GM19455 (cell line): Measurements from ENCODE around the gene ITGB2.

Experiments
- ATAC-seq: cut with Tn5 transposase; IDR thresholded peaks from one replicate; pipeline ENCODE4 v1.9.1; 2021; ENCODE audit not compliant: unreplicated experiment

The ITGB2 gene

DNA sequence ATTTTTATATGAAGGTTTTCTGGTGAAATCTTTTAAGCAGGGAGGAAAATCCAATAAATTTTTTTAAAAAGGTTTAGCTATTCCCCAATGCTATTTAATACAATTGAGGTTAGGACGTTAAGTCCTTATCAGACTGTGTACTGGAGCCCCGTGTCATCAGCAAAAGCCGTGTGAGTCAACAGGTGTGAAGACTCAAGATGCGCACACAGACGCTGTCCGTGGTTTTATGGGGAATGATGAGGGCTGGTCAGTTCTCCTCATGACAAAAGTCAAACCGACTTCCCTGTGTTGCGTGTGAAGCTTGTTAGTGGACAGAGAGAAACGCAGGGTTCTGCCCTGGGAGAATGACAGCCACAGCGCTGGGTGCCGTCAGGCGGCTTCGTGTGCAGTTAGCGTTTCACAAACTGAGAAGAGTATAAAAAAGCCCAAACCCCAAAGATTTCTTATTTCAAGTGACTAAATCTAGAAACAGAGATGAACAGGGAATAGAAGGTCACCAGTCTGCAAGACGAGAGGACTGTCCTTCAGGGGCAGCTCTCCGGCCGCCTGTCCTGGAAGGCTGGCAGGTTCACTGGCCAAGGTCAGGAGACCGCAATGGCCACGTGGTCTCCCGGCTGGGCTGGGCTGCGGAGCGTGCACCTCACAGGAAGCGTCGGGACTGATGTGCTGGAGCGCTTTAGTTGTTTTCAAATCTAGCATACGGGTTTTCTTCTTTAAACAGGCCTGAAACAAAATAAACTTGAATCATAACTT lies 69.6 kb downstream of the ITGB2 start:
- ATAC-seq: no peak

- no peak for ATAC-seq
These were observed 70.4 kb downstream of the ITGB2 start for GRCh38 chr21:44850208-44850800.

DNA sequence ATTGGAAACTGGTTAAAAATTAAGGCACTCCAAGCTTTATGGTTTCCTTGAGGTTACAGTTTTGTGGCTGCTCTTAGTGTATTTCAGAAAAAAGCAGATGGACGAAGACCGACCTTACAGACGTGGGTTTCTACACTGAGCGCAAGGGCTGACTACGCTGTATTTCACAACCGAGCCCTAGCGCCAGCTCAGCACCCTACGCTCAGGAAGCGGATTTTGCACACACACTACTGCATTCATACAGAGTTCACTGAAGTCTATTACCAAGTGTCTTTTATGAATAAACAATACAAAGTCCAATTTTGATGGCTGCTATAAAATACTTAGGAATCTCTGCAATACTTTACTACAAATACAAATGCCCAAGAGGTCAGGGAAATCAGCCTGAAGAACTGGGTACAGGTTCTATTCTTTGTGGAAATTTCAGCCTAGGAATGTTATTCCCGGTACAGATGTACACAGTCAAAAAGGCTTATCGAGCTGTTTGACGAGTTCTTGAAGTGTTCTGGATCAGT lies 71.0 kb downstream of the ITGB2 start:
- no peak for ATAC-seq

DNA sequence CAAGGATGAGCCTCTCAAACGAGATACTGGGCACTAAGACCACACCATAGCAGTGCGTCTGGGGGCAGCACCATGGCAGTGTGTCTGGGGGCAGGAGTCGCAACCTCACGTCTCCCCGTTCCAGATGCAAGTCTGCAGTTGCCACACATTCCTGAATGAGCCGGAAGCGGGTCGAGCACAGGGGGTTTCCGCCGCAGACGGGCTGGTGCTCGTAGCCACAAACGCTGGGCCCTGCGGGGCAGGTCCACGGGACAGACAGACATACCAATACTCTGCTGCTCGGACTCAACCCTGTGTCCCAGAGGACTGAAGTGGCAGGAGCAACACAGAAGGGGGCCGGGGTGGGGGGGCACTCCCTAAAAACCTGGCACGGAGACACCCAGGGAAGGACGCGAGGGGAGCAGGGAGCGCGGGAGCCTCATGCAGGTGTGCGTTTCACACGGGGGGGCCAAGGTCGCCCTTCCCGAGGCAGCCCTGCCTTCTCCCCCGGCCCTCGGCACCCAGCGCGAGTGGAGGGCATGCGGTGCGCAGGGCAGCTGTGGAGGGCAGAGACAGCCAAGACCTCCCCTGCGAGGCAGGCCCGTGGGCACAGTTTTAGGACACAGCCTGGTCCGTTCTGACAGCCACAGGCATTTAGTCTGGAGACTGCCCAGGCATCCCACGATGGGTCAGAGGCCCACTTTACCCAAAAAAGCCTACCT lies 71.7 kb downstream of the ITGB2 start:
- ATAC-seq: no peak

DNA sequence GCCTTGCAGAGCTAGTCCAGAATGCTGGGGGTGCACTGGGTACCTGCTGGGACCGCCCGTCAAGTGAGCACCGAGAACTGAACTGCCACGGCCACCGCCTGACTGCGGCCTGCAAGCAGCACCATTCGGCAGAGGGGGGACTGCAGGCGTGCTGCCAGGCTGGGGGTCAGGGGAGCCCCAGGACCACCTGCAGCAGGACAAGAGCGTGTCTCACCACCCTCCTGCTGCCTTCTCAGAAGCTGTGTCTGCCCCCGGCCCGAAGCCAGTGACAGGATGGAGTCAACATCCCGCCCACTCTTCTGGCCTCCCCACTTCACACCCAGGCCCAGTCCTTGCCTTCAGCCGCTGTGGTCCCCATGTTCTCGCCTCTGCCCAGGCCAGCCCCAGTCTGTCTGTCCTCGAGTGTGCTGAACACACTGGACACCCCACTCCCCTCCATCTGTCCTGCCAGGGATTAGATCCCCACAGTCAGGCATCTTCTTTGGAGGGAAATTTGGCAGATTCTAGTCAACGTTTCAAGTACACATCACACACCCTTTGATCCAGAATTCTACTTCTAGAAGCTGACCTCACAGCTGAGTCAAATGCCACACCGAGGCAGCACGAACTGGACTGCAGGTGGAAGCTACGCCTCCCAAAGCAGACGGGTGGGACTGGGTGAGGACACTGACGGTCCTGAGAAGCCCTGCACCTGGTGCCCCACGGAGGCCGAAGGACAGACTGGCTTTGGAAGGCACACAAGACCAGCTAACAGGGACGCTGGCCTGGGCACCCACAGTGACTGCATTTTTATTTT lies 73.2 kb downstream of the ITGB2 start:
- ATAC-seq: no peak

DNA sequence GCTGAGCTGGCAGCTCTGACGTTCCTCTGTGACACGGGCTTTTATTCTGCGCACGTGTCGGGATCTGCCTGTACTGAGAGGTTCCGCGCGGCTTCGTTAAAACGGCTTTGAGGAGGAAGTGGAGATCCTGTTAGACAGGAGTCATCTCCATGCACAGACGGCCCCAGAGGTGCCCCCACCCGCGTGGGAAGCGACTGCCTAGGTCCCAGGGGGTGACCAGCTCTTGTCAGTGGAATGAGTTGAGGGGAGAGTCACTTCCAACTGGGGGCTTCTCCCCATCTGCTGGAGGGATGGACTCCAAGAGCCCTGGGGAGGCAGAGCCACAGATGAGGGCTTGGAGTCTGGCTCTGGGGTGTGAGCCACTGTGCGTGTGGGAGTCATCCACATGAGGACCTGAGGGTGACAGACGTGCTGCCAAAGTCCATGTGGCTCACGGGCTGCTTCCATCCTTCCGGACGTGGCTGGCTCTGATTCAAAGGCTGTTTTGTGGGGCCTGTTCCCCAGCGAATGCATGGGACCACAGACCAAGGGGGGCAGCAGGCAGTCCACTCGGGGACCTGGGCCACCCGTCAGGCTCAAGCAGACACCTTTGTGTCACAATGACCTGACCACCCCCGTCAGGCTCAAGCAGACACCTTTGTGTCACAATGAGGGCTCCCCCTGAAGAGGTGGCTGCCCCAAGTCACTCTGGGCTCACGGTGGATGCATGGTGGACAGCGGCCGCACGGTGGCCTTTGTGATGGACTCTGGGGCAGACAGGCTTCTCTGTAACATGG lies 74.0 kb downstream of the ITGB2 start:
- ATAC-seq: no peak

DNA sequence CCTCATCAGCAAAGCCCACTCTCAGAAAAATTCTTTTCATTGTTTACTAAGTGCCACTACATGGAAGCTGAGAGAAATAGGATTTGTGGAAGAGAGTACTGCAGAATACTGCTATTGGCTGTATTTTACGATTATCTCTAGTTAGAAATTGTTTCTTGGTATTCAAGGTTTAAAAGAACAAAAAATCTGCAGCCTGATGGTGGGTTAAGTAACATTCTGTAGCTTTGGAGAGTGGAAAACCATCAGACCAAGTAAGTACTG lies 74.5 kb downstream of the ITGB2 start:
- no peak for ATAC-seq

DNA sequence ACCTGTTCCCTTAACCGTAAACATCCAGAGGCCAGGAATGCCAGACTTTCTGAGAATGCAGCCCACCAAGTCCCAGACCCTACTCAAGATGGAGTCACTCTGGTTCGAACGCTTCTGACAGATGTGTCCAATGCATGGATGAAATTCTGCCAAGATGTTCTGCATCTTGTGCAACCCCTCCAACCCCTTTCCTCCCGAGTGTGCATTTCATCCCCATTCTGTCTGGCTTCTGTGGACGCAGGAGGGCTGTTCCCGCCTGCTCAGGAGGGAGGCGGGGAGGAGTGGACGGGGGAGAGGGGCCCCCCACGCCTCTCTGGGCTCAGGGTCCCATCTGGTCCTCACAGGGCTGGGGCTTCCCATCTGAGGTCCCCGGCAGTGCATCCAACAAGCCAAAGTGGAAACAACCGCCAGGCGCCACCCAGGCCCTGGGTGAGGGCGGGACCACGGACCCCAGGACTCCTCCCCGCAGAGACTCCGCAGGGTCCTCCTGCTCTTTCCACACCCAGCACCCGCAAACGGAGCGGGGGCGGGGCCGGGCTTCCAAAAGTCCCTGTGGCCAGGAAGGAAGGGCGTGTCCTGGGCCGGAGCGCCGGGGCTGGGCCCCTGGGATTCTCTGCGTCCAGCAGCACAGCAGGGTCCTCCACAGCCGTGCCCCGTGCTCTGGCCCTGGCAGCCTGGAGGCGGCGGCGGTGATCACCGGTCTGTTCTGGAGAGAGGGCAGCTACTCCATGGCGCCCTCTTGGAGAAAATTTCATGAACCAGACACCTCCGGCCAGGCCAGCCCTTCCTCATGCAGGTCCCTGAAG lies 75.1 kb downstream of the ITGB2 start:
- ATAC-seq: no peak

- no peak for ATAC-seq
These were observed 76.4 kb downstream of the ITGB2 start for GRCh38 chr21:44844256-44844655.

- no peak for ATAC-seq
These were observed 77.8 kb downstream of the ITGB2 start for GRCh38 chr21:44842721-44843445.

DNA sequence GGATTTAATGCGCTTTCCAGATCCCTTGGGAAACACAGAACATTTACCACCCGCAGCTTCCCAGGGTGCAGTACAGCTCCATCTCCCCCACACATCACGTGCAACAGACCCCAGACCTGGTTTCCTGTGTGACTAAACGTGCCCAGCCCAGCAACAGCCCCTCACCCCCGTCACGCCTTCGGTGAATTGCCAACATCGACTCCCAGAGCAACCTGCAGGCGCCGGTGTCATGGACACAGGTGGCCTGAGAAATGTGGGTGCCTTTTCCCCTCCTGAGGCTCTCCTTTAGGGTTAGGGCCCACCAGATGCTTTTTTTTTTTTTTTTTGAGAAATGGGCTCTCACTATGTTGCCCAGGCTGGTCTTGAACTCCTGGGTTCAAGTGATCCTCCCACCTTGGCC lies 78.6 kb downstream of the ITGB2 start:
- no peak for ATAC-seq

DNA sequence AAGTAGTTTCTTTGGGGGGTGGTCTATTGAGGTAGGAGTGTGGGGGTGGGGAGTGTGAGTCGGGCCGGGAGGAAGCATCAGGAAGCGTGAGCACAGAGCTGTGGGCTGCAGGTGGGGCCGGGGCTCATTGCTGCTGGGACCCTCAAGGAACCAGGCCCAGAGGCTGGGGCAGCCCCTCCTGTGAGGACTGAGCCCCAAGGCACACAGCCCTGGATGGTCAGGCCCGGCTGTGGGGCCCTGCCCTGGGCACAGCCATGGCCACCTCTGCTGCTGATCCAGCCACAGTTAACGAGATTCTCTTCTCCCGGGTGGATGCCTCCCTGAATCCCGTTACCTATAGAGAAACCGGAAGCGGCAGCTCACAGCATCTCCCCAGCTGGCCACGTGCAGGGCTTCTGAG lies 79.9 kb downstream of the ITGB2 start:
- no peak for ATAC-seq

DNA sequence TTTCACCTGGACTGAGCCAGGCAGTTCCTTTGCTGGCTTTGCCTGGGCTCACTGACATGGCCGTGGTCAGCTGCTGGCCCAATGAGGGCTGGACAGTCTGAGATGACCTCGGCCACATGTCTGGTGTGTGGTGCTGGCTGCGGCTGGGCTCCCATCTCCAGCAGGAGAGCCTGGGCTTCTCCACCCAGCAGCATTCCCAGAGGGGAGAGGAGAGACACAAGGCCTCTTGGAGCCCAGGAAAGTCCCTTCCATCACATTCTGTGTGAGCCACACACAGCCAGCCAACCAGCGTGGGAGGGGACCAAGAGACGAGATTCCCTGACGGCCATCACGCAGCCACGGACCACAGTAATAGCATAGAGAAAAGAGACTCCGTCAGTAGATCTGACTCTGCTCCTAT lies 81.7 kb downstream of the ITGB2 start:
- no peak for ATAC-seq

DNA sequence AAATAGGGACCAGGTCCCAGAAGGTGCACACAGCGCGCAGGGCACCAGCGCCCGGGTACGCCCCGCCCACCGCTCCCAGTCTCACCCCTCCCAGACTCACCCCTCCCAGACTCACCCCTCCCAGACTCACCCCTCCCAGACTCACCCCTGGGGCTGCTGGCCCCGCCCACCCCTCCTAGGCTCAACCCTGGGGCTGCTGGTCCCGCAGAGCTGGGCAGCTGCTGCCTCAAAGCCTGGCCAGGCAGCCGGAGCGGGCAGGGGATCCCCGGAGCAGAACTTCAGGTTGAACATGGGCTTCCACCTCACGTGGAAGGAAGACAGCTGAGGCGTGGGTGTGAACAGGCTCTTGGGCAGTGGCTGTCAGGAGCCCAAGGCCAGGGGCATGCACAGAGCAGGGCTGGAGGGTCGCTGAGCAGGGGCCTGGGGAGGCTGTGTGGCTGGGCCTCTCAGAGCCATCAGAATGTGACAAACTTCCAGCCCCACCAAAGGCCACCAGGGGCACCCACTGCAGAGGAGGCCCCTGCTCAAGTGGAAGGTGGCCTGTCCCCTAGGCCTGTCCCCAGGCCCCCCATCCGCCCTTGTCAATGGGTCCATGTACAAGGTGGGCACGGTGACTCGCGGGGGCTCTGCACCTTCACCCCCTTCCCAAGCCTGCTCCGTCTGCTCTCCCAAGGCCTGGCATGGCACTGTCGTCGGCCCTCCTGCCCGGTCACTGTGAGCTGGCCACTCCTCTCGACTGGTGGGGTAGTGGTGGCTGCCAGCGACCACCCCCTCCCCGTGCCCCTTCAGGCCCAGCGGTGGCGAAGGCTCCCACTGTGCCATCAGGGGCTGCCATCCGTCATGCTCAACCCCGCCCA lies 82.4 kb downstream of the ITGB2 start:
- no peak for ATAC-seq

DNA sequence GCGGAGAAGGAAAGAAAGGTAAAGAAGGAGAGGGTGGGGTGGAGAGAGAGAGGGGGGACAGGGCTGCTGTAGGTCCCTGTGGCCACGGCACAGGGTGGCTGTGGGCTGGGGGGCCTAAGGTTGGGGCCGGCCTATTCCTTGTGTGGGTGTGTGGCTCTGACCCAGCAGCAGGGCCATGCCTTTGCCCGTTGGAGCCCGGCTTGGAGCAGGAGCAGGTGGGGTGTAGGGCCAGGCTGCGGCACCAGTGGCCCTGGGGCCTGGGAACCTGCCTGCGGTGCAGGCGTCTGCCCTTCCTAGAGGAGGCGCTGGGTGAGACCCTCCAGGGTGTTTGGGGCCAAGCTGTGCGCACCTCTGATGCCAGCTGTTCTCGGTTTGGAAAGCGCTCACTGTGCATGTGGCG lies 83.2 kb downstream of the ITGB2 start:
- no peak for ATAC-seq

DNA sequence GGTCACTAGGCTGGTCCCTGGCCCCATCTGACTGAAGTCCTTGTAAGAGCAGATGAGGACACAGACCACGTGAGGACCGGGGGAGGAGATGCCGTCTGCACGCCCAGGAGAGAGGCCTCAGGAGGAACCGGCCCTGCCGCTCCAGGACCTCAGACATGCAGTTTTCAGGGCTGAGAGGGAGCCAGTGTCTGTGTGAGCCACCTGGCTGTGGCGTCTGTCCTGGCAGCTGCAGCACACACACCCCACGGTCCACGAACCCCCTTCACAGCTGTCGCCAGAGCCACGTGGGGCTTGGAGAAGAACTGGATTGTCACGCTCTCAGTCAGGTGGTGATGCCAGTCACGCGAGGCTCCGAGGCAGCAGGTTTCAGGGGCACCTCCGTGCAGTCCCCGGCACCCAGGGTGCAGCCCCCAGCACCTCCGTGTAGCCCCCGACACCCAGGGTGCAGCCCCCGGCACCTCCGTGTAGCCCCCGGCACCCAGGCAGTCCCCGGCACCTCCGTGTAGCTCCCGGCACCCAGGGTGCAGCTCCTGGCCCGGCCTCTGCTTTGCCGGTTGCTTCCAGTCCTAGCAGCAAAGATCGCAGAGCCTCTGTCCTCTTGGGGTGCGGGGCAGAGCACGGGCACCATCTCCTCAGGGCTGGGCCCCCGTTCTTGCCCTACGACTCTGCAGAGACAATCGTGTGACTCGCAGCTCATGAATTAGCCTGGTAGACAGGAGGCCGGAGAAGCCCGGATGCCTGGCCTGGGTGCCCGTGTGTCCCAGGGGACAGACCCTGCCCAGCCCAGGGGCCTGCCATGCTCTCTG lies 83.8 kb downstream of the ITGB2 start:
- no peak for ATAC-seq

DNA sequence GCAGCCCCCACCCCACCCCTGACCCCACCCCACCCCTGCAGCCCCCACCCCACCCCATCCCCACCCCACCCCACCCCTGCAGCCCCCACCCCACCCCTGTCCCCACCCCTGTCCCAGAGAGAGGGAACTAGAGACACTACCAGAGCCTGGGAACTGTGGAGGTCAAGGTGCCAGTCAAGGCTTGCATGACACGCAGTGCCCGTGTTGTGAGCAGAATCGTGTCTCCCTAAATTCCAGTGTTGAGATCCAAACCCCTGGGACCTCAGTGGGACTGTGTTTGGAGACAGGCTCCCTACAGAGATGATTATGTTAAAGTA lies 84.4 kb downstream of the ITGB2 start:
- ATAC-seq: no peak
